Islet of Langerhans (tissue), 1 donor: ENCODE measurements around the gene UTS2R.
"Not testable (repeated sequence)": the region's sequence is repeated elsewhere in the genome, so short reads cannot be mapped to it uniquely, and the experiment has no call there.

Experiments
- FAIRE-seq: peaks from one replicate; lab custom pipeline; 2011; peaks lifted over from hg19 to GRCh38; lab: Jason Lieb, UNC

The UTS2R gene

GRCh38 chr17:82354804-82355308 is 16.7 kb upstream of the UTS2R start:
- FAIRE-seq = no peak

GRCh38 chr17:82355770-82356427 is 15.7 kb upstream of the UTS2R start:
- FAIRE-seq = no peak

GRCh38 chr17:82356845-82357355 is 14.7 kb upstream of the UTS2R start:
- no peak for FAIRE-seq

GRCh38 chr17:82357394-82357793 is 14.2 kb upstream of the UTS2R start:
- no peak for FAIRE-seq

GRCh38 chr17:82358465-82359350 is 12.9 kb upstream of the UTS2R start, which contains the start of gene TEX19:
Gene TEX19, plus strand, starts transcription at chr17:82359247. Its CDS starts 2,904 bp downstream, at chr17:82362151.
- FAIRE-seq = no peak

GRCh38 chr17:82359451-82360074 is 12.0 kb upstream of the UTS2R start:
- not testable (repeated sequence) for FAIRE-seq

- no peak for FAIRE-seq
These were observed 9.5 kb upstream of the UTS2R start for GRCh38 chr17:82361885-82362633.

GRCh38 chr17:82365606-82366295 is 5.8 kb upstream of the UTS2R start:
- no peak for FAIRE-seq

- no peak for FAIRE-seq
These were observed 4.8 kb upstream of the UTS2R start for GRCh38 chr17:82366749-82367148.

GRCh38 chr17:82367724-82368524 is 3.6 kb upstream of the UTS2R start:
- FAIRE-seq = no peak

- no peak for FAIRE-seq
These were observed 2.4 kb upstream of the UTS2R start for GRCh38 chr17:82369211-82369610.

GRCh38 chr17:82370471-82371332 is 863 bp upstream of the UTS2R start:
- no peak for FAIRE-seq

- no peak for FAIRE-seq
These were observed 895 bp downstream of the UTS2R start for GRCh38 chr17:82372249-82373071.

- FAIRE-seq = not testable (repeated sequence)
These were observed 1.5 kb downstream of the UTS2R start for GRCh38 chr17:82373072-82373452.

GRCh38 chr17:82373731-82374625 is 2.4 kb downstream of the UTS2R start:
- no peak for FAIRE-seq

- no peak for FAIRE-seq
These were observed 3.2 kb downstream of the UTS2R start for GRCh38 chr17:82374626-82375331.
